Neural crest cell (in vitro differentiated cells): ENCODE results near the gene SMIM5. TPM values are rescaled to one million over a fixed set of nuclear protein-coding genes. Genes with fewer than 3 reads are reported as not detected.
"Not testable (repeated sequence)": the region's sequence is repeated elsewhere in the genome, so short reads cannot be mapped to it uniquely, and the experiment has no call there.

Experiments used
- DNase-seq: peaks from one replicate; pipeline ENCODE4 v3.0.0; 2021; ENCODE audit warnings: low read depth, mixed read lengths, low spot score
- H3K27ac Mint-ChIP-seq: one replicate; pipeline ENCODE4 v1.8.0; 2021; ENCODE audit warnings: mild to moderate bottlenecking, mixed read lengths; ENCODE audit not compliant: unreplicated experiment
- H3K27me3 Mint-ChIP-seq: 2 replicates; pipeline ENCODE4 v1.8.0; 2021; ENCODE audit warnings: low read depth, mild to moderate bottlenecking, mixed read lengths
- H3K36me3 Mint-ChIP-seq: 2 replicates; pipeline ENCODE4 v1.8.0; 2021; ENCODE audit warnings: low read depth, mild to moderate bottlenecking, mixed read lengths
- H3K4me1 Mint-ChIP-seq: 2 replicates; pipeline ENCODE4 v1.8.0; 2021; ENCODE audit warnings: mixed read lengths
- H3K4me3 Mint-ChIP-seq: one replicate; pipeline ENCODE4 v1.8.0; 2021; ENCODE audit warnings: mild to moderate bottlenecking, mixed read lengths
- H3K9me3 Mint-ChIP-seq: 2 replicates; pipeline ENCODE4 v1.8.0; 2021; ENCODE audit warnings: mixed read lengths
- total RNA-seq: library from RNA; stranded (reverse); gene quantifications from 2 replicates; pipeline ENCODE4 v1.2.1, GENCODE V29; 2021
- TF ChIP-seq, protein P1 (sequence below): fragments of 200-600 bp; sonication (generic); conservative IDR thresholded peaks from 2 replicates; pipeline ENCODE4 v1.5.0; 2021; ENCODE audit warnings: antibody characterized with exemption, mild to moderate bottlenecking

The SMIM5 gene
- total RNA-seq, 1 donor from 2014 or later = not detected

GRCh38 chr17:75637551-75637950 is 4.3 kb downstream of the SMIM5 start:
- DNase-seq = no peak
- H3K9me3 Mint-ChIP-seq = no peaks in the 10 kb centered on the region

DNA sequence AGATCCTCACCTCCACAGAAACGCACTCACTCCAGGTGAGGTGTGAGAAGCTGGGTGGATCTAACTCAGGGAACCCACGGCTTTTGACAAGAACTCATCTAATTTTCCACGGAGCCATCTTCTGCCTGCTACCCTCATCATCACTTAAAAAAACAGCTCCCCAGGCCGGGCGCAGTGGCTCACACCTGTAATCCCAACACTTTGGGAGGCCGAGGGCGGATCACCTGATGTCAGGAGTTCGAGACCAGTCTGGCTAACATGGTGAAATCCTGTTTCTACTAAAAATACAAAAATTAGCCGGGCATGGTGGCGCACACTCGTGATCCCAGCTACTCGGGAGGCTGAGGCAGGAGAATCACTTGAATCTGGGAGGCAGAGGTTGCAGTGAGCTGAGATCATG is 4.8 kb downstream of the SMIM5 start:
- not testable (repeated sequence) for DNase-seq, H3K4me3 Mint-ChIP-seq, H3K27ac Mint-ChIP-seq, H3K9me3 Mint-ChIP-seq, H3K36me3 Mint-ChIP-seq, H3K27me3 Mint-ChIP-seq
- peaks cover 19% of the 10 kb centered on the region for H3K4me1 Mint-ChIP-seq

More at GRCh38 chr17:75637551-75637950, 4.3 kb downstream of the SMIM5 start:
- Mint-ChIP-seq H3K36me3 (no peaks in the 10 kb centered on the region), H3K4me3 (no peak overlapping the region), H3K27me3 (no peaks in the 10 kb centered on the region), H3K27ac (peak overlapping the region; percentile 62), H3K4me1 (peaks cover 23% of the 10 kb centered on the region)
- TF ChIP-seq, protein P1, sequence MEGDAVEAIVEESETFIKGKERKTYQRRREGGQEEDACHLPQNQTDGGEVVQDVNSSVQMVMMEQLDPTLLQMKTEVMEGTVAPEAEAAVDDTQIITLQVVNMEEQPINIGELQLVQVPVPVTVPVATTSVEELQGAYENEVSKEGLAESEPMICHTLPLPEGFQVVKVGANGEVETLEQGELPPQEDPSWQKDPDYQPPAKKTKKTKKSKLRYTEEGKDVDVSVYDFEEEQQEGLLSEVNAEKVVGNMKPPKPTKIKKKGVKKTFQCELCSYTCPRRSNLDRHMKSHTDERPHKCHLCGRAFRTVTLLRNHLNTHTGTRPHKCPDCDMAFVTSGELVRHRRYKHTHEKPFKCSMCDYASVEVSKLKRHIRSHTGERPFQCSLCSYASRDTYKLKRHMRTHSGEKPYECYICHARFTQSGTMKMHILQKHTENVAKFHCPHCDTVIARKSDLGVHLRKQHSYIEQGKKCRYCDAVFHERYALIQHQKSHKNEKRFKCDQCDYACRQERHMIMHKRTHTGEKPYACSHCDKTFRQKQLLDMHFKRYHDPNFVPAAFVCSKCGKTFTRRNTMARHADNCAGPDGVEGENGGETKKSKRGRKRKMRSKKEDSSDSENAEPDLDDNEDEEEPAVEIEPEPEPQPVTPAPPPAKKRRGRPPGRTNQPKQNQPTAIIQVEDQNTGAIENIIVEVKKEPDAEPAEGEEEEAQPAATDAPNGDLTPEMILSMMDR = no peak

GRCh38 chr17:75638893-75639292 is 5.7 kb downstream of the SMIM5 start:
- Mint-ChIP-seq H3K4me1 (peaks cover 11% of the 10 kb centered on the region), H3K9me3 (no peaks in the 10 kb centered on the region), H3K27ac (no peak overlapping the region), H3K27me3 (no peaks in the 10 kb centered on the region), H3K4me3 (no peak overlapping the region), H3K36me3 (no peaks in the 10 kb centered on the region)
- TF ChIP-seq, protein P1 = no peak
- no peak for DNase-seq

GRCh38 chr17:75639327-75639726 is 6.1 kb downstream of the SMIM5 start:
- no peak for DNase-seq
- H3K4me1 Mint-ChIP-seq = peaks cover 8% of the 10 kb centered on the region
- no peaks in the 10 kb centered on the region for H3K9me3 Mint-ChIP-seq
- H3K36me3 Mint-ChIP-seq = no peaks in the 10 kb centered on the region
- peak overlapping the region; percentile 50 for H3K27ac Mint-ChIP-seq
- H3K27me3 Mint-ChIP-seq = no peaks in the 10 kb centered on the region
- TF ChIP-seq, protein P1 = no peak
- H3K4me3 Mint-ChIP-seq = no peak overlapping the region

- TF ChIP-seq, protein P1 = no peak
- Mint-ChIP-seq H3K27me3 (no peaks in the 10 kb centered on the region), H3K27ac (no peak overlapping the region), H3K4me1 (peaks cover 2% of the 10 kb centered on the region), H3K4me3 (no peak overlapping the region), H3K9me3 (no peaks in the 10 kb centered on the region), H3K36me3 (no peaks in the 10 kb centered on the region)
- DNase-seq = no peak
These were observed 6.7 kb downstream of the SMIM5 start for GRCh38 chr17:75639771-75640555.

DNA sequence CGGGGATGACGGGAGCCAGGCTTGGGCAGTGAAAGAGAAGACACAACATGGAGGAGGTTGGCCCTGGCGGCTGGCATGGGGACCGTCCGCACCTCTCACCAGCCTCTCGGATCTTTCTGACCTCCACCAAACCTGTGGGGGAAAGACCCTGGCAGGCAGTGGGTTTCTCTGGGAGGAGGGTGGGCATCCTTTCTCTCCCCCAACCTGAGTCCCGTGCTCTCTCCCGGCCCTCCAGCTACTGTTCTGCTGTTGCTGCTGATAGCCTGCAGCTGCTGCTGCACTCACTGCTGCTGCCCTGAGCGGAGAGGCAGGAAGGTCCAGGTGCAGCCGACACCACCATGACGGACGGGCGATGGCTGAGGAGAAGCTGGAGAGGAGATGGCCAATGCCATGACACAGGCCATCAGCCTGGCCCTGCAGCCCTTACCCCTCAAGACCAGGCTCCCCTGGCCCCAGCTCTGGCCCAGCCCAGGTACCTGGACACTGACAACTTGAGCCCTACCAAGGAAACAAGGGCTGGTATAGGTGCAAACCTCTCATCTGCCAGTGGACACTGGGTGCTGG is 7.4 kb downstream of the SMIM5 start:
- Mint-ChIP-seq H3K4me1 (no peaks in the 10 kb centered on the region), H3K9me3 (no peaks in the 10 kb centered on the region), H3K27ac (no peak overlapping the region), H3K36me3 (no peaks in the 10 kb centered on the region), H3K4me3 (no peak overlapping the region), H3K27me3 (no peaks in the 10 kb centered on the region)
- no peak for DNase-seq
- TF ChIP-seq, protein P1 = no peak
